H4 (cell line): ENCODE data around the gene EDAR. TPM values are rescaled to one million over a fixed set of nuclear protein-coding genes. Genes with fewer than 3 reads are reported as not detected.

ENCODE experiments used
- DNase-seq: peaks from one replicate; pipeline ENCODE4 v3.0.0-alpha.2; 2015; ENCODE audit warnings: low spot score
- total RNA-seq: library from RNA; depleted of rRNA; stranded (reverse); fragments of >200 nt; shearing (Covaris generic); gene quantifications from 2 replicates; pipeline ENCODE4 v1.2.3, GENCODE V29; 2014; rRNA removed

EDAR gene
- not detected in 2 replicates for total RNA-seq

DNA sequence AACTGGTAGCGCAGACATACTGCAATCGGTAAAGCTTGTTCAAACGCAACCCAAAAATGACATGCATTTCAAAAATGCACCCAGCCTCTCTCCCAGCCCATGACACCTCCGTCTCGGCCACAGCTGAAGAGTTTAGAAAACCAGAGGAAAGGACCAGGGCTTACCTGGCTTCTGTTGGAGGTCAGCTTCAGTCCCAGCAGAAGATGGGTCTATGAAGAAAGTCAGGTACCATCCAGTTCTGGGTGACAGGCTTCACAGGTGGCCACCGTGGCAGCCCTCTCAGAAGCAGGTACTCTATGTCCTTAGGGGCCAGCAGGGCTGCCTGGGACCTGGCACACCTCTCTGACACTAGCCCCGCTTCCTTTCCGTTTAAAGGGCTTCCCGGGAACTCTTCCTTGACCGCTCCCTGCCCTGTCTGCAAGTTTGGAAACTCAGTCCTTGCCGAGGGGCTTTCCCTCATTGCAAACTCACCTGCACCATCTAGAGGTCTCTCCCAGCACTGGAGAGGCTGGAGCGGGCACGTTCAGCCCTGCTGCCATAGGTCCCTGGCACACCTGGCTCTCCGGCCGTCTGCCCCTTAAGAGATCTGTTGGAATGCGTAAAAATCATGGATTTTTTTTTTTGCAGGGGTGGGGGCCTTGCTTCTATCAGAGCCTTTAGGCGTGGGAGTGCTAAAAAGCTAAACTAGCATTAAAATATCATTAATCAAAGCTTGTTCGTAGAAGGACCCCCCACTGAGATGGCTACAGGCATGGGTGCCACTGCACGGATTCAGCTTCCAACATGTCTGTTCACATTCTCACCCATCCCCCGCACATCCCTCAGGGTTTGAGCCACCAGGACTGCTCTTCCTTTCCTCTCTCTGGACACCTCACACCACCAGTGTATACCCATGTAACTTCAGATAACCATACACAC, at the start of gene EDAR:
Gene EDAR (minus strand): TSS at position 425 of the 918 bp plus-strand sequence. CDS start 58,206 bp downstream, outside the sequence.
- DNase-seq: no peak

DNA sequence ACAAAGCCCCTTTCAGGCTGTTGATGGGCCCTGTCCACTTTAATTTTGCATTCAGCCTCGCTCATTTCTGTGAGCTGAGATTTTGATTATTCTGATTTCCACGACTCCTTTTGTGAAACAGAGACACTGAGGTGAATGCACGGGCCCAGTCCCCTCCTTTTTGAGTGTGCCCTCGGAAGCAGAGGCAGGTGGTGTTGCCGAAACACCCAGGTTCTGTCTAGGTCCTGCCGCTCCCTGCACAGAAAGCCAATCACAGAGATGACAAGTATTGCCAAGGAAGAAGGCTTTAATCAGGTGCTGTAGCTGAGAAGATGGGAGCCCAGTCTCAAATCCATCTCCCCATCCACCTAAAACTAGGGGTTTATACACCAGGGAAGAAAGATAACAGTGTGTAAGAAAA, 44.2 kb upstream of the EDAR start:
- no peak for DNase-seq

DNA sequence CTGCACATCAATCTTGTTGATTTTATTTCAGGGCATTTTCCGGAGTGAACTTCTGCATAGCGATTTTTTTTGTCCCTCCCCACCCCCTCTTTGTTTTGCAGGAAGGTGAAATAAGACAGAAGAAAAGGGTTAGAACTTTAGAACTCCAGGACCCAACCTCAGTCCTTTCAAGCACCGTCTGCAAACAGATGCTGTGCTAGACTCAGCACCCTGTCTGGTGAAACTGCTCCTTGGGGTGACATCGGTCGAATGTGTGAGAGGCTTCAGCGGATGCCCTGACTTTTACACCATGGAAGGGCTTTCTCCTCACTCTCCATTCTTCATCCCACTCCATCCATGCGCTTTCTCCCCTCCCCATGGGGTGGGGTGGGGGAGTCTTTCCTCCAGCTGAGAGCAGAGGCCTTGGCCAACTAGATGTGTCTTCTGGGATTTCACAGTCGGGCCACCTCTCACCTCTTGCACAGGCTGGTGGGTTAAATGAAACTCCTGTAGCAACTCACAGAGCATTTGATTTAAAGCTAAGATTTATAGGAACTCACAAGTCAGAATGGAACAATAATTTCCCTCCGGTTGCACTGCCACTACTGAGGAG, 43.3 kb upstream of the EDAR start:
- no peak for DNase-seq

DNA sequence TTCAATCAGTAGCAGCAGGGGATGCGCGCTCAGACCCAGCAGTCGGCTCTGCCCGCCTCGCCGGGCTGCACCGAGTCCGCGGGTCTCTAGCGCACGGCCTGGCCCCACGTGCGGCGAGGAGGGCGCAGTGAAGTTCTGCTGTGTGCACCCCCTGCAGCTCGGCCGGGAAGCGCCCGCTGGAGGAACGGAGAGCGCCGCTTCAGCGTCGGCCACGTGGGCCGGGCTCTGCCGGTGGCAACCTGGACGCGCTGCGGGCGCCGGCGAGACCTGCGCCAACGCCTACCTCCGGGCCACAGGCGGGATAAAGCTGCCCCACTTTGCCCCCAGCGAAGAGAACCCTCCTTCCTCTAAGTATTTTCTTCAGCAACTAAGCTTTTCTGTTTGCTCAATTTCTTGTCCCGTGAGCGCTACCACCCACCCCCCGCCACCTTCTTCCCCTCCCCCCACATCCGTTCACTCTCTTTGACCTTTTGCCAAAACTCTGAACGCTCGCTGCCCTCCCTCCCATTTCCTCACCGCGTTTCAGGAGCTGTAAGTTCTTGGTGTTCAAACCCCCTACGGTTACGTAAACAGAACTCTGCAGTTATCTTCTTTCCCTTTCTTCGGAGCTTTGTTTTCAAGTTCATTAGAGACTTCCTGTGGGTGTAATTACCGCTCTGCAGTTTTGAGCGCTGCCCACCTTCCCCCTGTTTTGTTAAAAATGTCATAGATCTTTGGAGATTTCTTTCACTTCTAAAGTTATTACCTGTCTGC, 42.6 kb upstream of the EDAR start:
- peak; percentile 72 for DNase-seq

DNA sequence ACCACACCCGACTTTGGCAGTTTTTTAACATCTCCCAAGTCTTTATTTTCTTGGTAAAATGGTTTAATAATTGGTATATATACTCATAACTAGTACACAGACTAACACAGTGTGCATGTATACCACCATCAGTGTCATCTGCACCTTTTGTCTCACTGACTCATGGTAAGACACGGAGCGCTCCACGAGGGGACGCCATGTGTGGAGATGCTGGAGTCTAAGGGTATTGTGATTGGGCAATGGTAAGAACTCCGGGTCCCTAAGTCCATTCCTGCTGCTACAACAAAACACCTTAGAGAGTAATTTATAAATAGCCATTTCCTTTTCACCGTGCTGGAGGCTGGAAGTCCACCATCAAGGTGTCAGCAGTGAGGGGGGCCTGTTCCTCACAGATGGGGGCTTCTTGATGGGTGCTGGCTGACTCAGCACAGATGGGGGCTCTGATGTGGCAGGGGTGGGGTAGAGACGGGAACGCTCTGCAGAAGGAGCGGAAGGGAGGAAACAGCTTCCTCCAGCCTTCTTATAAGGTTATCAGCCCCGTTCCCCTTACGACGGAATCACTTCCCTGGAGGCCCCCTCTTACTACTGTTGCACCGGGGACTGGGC, 42.0 kb upstream of the EDAR start:
- DNase-seq: no peak

DNA sequence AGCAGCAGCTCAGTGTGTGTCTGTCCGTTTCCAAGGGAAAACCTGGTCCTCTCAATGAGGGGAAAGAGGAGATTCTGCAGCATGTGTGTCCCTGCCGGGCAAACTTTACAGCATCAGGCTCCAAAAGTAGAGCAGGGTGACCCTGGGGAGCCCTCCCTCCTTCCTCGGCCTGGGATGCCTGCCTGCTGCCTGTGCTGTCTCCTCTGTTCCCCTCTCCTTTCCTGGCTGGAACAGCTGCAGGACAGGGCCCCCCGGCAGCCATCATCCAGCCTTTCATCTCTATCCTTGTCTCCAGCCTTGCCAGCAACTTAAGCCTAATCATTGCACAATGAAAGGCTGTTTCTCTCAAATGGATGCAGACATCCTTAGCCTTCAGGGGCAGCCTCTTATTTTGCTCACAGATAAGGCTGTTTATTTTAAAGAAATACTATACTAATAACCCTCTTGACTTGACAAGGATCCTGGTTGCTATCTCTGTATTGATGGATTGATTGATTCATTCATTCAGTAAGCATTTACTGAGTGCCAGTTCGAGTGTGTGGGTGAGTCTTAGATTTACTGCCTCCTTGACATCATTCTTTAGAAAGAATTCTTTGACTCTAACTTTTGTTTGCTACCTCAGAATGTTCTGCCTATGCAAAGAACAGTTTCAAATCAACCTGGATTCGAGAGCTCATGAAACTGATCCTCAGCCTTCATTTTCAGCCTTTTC, 40.6 kb upstream of the EDAR start:
- DNase-seq: no peak

DNA sequence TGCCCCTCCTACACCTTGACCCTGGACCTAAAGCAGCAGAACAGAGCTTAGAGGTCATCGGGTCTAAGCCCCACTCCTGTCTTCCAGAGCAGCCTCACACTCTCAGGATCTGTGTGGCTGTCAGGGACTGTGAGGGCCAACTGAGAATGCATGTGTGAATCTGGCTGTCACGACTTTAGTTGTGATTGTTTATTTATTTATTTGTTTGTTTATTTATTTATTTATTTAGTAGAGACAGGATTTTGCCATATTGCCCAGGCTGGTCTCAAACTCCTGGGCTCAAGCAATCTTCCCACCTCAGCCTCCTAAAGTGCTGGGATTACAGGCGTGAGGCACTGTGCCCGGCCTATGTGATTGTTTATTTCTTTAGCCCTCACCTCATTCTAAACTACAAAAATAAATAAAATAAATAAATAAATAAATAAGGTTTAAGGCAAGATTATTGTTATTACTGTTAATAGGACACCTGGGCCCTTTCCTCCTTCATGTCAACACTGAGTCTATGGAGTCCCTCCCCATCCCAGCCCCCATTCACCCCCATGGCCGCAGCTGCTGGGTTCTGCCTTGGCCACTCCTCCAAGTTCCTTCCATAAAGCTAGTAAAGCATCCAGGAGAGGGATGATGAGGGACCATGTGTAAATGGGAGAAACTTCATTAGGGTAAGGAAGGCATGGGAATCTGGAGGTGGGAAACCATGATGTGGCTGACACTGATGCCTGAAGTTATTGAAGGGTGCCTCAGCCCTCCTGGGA, 39.9 kb upstream of the EDAR start:
- no peak for DNase-seq

DNA sequence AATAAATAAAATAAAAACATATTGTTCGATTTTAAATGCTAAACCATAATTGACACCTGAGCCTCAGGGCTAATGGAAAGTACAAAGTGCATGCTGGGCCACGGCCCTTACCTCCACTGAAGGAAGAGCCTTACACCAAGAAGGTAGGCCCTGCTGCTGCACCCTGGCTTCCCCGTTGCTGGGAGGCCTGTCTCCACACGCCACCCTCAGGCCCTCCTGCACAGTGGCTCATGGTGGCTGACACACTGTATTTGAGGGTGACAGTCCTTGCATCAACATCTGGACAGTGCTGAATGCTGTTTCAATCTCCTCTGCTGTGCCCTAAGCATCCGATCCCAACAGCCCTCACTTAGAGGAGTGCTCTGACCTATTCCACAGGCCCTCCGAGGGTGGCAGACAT, 39.3 kb upstream of the EDAR start:
- DNase-seq: no peak

DNA sequence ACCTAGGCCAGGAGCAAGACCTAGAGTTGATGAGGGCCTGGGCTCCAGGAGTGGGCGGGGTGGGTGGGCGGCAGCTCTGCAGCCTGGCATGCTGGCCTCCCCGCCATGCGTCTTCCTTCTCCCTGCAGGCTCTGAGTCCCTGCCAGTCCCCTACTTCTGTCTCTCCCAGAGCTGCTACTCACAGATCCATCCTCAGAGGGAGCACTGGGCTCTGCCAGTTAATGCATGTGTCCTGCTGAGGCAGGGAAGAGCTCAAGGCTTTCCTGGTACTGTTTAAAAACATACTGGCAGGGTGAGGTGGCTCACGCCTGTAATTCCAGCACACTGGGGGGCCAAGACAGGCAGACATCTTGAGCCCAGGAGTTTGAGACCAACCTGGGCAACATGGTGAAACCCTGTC, 38.7 kb upstream of the EDAR start:
- no peak for DNase-seq

DNA sequence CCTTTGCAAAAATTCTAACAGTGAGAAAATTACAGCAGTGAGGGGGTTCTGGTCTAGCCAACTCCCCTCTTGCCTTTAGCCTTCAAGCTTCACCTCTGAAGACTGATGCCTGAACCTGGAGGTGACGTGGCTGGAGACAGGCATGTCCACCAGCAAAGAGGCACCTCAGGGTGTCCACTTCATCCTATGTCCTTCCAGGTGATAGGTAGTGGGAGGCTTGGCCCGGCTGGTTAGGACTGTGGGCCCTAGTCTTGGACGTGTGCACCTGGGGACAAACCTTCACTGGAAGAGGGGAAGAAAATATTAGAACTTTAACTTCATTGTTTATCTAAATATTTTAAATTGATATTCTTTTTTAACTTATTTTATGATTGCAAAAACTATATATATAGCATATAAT, 35.5 kb upstream of the EDAR start:
- DNase-seq: no peak

DNA sequence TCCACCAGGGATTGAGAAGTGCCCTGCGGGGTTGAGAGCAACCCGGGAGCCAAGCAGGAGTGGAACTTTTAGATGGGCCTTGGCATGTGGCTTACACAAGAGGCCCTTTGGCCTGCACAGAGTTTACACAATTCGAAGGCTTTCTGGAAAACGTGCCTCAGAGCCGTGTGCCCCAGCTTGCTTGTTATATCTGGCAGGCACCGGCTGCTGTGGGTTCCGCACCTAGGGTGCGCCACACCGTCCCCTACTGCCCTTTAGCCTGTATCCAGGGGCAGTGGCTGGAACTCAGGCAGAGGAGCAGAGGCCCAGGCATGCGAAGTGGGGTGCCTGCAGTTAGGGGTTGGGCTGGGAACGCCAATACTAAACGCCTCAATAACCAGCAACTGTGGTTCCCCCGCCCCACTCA, 32.9 kb upstream of the EDAR start:
- no peak for DNase-seq

DNA sequence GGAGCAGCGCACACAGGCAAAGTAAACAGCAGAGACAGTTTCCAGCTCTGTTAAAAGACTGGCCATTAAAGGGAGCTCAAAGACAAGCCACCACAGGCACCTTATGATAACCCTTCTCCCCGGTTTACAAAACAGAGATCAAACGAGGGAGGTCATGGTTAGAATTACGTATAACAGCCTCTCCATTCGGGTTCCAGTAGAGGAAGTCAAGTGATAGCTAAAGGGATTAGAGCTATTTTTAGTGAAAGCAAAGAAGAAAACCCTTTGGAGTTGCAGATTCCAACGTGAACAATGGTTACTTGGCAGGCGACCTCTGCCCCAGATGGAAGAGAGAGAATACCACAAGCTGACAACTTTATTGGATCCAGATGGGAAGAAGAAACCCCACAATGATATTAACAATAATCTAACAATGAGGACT, 31.2 kb upstream of the EDAR start:
- no peak for DNase-seq

DNA sequence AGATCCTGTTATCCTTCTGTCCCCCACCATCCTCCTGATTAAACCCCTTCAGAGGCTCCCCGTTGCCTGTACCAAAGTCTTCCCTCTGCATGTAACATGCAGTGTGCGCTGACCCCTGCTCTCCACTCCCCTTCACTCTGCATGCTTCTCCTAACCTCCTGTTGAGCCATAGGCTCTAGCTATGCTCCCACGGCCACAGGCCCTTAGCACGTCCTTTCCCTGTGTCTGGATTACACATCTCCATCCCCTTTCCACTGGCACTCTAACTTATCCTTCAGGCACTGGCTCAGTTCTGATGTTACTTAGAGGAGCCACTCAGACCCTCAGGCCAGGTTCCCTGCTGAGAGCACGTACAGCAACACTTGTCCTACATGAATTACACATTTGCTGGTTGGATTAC, 29.4 kb upstream of the EDAR start:
- no peak for DNase-seq

DNA sequence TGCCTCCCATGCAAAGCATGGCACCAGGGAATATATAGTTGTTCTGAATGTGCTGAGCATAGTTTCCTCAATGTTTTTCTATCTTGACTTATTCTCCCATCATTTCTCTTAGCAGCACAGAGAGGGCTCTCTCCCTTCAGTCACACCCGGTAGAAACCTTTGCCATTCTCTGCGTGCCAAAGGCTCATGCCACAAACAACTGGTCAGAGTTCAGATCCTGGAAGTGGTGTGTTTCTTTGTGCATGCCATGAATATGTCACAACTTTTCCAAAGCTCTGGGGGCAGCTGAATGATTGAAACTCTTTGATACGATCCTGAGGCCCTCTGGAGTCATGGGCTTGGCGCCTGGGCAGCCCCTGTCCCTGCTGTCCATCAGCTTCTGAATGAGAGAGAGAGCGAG, 28.0 kb upstream of the EDAR start:
- no peak for DNase-seq

DNA sequence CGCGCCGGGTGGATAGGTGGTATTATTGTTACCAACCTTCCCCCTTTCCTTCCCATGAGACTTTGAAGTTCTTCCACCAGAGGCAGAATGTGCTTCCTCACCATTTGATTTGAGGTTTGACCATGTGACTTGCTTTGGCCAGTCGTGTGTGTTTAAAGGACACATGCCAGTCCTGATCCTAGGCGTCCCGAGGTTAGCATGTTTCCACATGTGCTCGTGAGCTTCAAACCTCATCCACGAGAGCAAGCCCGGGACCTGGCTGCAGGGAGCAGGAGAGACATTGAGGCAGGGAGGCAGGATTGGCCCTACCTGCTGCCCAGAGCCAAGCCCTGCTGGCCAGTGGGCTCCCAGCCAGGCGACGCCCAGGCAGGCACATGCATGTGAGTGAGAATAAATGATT, 27.4 kb upstream of the EDAR start:
- no peak for DNase-seq

DNA sequence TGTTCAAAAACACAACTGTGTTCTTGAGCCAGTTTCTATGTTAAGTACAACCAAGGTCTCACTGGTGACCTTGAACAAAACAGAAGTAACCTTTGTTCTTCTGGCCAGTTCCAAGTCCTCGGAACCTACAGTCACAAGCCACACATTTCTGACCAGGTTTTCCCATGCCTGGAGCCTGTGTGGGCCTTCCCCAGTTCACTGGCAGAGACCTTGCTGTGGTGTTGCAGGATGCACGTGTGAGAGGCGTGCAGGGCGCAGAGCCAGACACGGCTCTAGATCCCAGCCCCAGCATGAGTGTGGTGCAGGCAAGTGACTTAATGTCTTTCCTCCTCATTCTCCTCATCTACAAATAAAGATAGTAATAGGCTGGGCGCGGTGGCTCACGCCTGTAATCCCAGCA, 25.5 kb upstream of the EDAR start:
- DNase-seq: no peak

DNA sequence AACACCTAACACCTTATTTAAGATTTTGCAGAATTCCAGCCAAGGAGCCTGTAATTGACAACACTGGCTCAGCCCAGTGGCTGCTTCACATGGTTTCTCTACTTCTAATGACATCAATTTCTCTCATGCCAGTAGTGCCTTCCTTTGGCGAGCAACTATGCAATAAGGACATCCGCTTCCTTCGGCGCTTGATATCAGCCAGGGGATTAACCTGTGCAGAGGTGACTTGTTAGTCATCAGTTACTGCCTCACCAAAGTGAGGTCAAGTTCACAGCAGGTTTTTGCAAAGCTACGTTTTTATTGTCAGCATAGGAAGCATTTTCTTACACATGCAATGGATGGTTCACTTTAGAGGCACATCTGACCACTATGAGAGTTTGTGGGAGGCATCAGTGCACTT, 24.0 kb upstream of the EDAR start:
- DNase-seq: no peak

DNA sequence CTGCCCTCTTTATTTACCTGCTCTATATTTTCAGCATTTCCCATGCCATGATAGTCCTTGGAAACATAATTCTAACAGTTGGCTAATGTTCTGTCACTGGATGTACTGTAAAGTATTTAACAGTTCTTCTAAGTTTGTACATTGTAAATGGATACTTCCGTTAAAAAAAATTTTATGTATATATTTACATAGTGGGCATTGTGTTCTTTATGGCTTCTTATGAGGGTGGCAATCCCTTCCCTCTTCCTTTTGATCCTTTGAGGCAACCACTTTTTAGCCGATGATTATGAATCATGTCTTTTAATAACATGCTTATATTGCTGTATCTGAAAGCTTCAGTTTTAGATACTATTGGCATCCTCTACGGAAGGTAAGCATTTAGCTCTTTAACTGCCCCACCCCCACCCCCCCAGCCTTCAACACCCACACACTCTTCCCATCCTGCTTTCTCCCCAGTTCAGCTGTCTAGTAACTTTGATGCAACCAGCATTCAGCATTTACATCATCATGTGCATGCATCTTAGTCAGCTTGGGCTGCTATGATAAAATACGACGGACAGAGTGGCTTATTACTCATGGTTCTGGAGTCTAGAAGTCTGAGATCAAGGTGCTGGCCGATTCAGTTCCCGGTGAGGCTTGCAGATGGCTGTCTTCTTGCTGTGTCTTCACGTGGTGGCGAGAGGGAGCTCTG, 21.0 kb upstream of the EDAR start:
- DNase-seq: no peak

DNA sequence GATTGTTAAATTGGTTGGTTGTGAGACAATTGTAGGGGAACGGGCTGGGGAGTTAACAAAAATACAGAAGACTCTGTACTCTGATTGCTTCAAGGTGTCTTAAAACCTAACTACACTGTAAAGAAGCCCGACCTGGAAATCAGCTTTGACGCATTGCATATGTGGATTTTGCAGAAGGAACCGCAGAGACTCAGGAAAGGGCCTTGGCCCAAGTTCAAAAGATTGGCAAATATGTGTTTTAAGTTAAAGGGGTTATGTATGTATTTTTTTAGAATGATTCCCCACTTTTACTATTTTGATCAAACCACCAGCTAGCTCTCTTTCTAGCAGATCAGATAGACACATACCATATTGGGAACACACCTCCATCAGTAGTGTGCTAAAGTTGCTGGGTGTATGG, 18.0 kb upstream of the EDAR start:
- DNase-seq: no peak

DNA sequence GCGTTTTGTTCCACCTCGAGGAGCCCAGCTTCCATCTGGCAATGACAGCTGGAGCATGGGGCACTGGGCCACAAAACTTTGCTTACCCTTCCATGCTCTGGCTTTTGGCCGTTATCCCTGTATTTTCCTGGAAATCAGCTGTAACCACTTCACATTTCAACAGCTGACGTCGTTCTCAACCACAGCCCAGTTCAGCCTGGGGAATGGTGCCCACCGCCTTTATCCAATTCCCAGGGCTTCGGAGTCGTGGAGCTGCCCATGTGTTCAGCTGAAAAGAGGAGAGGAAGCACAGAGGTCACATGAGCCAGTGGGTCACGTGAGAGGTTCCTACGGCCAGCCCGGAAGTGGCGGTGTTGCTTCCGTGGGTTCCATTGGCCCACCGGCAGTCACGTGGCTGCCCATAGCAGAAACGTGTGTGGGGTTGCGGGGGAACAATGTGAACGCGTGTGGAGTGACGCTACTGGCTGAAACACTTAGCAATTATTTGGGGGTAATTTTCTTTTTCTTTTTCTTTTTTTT, 16.7 kb upstream of the EDAR start:
- no peak for DNase-seq
